Stimulated activated CD4-positive, alpha-beta T cell treated with anti-CD3 and anti-CD28 coated beads, Interleukin-2, amount 100 ng/mL, for 48 hours (primary cell): Measurements from ENCODE around the gene NECAB2.
A peak's percentile ranks its signal among the peaks of the same experiment; 100 is the strongest.

Experiments used
- DNase-seq, 2 donors: peaks; one replicate each; pipeline ENCODE4 v3.0.0-alpha.2; 2020

NECAB2 gene

DNA sequence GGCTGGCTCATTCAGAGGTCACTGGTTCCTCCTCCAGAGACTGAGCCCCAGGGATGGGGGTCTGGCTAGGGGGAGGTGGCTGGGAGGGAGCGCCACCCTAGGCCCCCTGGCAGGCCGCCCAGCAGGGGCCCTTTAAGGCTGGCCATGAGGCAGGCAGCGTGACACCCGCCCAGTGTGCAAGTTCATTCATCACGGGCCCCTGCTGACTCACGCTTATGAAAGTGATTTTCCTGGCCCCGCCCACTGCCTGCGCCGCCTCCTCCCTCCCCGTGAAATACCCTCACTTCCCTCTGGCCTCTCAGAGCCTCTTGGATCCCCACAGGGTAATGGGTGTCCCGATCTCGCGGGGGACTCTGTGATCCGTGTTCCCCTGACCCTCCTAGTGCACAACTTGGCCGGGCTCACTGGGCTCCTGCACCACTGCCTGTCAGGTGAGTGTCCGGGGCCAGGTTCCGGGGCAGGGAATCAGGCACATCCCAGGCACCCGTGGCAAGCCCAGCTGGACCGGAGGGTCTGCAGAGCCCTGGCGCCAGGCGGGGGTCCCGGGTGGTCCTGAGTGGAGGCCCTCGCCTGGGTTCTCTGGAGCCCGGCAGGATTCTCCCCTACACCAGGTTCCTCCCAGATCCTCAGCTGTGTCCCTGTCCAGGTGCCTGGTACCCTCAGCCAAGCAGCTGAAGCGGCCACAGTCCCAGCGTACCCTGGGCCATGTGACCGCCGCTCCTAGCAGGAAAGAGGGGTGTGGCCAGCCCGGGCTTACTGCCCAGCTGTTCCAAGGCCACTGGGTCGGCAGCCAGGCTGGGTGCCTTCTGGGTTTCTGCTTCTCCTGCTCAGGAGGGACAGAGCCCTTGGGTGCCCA lies 14.9 kb upstream of the NECAB2 start, which contains the start of gene OSGIN1:
Gene OSGIN1, plus strand, starts transcription at position 301 of the 856 bp plus-strand sequence. CDS start 4,432 bp downstream, outside the sequence.
- DNase-seq, result peak; percentile 71 to 75

DNA sequence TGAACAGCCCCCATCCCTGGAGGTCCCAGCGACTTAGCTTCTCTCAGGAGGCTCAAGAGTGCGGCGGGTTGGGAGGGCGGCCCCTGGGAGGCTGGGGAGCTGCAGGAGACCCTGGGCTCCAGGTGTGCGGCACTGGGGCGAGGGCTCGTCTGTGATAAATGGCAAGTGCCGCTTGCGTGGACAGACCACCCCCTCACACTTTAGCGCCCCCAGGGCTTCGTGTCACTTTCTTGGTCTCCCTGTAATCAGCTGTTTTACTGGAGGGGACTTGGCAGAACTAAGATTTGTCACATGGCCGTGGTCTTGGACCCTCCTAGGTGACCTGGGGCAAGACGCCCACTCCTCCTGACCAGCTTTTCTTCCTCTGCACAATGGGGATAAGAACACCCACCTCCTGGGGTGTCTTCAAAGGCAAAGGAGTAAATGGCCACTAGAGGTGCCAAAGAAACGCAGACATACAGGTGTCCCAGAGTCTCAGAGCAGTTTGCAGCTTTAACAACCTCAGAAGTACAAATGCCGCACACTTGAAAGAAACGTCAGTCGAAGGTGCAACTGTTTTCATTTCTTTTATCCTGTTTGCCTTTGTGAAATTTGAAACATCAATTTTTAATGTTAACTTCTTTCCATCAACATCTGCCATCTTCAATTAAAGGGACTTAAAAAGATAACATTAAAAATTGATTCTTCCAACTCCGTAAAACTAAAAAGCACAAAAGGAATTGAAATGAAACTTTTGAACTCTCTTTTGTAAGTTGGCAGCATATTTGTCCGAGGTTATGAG lies 14.1 kb upstream of the NECAB2 start:
- no peak for DNase-seq

DNA sequence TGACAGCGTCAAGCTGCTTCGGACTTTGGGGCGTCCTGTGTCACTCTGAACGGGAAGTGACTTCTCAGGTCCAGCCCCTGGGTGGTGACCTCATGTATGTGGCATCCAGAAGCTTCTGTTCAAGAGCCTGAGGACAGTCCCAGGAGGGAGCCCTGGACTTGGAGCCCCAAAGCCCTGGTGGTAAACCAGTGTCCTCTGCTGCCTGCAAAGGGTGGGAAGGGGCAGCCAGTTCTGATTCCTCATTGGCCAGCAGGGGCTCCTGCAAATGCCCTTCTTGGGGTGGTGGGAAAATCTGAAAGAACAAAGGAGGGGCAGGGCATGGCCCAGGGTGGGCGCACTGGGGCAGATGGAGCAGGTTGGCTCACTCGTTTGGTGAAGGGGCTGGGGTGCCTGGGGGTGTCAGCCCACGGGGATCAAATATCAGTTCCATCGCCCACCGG lies 13.4 kb upstream of the NECAB2 start:
- no peak for DNase-seq

DNA sequence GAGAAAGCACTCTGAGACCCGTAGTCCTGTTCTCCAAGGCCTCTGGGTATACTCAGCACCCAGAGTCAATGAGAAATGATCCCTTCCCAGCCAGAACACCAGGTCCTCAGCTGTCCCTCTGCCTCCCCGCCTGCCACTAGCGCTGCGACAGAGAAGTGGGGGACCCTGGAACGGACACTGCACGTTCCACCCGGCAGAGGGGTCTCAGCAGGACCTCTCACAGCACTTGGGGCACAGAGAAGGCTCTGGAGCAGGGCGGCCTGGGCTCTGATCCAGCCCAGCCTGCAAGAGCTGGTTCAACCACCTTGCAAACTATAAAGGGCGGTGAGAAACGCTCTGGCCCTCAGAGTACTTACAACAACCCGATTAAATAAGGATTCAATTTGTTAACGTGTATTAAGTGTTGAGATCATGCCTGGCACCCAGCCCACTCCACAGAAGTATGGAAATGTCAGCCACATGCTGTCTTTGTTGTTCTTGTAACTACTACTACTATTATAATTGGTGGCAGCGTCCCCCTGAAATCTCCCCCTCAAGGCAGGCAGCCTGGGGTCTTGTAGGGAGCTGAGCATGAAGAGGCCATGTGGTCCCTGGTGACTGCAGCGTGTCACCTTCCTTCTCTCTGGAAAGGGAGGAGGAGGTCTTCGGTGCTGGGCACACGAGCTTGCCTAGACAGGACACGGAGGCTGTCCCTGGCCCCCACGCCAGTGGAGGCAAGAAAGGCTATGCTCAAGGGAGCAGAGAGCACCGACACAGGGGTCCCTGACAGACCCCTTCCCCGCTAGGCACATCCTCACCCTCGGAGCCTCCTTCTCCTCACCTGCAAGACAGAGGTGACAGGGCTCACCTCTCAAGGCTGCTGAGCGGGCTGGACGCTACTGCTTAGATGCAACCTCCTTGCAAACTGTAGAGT lies 12.6 kb upstream of the NECAB2 start:
- no peak for DNase-seq

DNA sequence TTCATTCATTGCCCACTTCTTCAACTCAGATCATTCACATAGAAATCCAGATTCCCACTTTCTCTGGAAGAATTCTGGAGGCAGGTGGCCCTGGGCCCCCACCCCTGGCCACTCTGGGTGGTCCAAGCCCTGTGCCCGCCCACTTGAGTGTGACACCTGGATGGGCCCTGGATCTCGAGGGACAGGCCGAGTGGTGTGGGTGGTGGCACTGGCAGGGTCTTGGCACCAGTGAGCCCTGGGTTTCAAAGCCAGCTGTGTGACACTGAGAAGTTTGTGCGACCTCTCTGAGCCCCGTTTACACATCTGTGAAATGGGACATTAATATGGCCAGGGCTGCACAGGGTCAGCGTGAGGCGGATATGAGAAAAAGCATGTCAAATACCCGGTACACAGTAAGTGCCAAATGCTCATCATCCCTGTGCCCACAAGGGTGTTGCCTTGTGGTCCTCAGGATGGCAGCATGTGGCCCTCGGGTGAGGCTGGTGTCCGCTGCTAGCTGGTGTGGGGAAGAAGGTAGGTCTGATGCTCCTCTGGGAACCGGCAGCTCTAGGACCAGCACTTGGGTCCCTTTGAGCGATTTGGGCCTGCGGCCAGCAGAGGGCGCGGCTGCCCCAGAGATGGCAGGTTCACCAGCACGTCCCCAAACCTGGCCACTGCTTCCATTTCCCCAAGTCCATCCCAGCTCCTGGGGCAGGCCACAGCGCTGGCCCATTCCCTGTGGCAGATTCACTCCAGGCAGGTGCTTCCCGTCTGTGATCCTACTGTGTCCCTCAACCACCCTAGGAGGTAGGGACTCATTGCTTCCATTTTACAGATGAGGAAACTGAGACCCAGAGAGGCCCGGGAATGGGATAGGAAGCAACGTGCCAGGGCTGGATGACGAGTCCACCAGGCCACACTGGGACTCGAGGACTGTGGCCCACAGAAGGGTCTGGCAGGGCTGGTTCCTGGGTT lies 11.4 kb upstream of the NECAB2 start:
- peak; percentile 73 to 79 for DNase-seq

DNA sequence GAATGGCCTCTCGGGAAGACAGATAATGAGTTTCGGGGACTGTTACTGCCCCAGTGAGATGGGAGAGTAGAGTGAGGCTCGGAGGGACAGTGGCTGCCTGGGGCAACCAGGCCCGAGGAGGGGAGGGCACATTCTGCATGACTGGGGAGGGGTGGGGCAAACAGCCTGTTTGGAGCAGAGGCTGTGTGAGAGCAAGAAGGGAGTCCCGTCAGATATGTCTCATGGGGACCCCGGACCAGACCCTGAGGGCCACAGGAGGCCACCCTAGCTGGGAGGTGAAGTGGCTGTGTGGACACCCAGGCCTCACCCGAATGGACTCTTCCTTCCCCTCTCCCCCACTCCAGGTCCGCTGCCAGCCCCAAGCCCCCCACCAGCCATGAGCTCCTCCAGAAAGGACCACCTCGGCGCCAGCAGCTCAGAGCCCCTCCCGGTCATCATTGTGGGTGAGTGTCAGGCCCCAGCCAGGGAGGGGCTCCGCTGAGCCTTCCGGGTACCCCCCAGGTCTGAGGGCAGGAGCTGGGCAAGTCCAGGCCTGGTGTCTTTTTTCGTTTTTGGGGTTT lies 10.7 kb upstream of the NECAB2 start:
- no peak for DNase-seq

DNA sequence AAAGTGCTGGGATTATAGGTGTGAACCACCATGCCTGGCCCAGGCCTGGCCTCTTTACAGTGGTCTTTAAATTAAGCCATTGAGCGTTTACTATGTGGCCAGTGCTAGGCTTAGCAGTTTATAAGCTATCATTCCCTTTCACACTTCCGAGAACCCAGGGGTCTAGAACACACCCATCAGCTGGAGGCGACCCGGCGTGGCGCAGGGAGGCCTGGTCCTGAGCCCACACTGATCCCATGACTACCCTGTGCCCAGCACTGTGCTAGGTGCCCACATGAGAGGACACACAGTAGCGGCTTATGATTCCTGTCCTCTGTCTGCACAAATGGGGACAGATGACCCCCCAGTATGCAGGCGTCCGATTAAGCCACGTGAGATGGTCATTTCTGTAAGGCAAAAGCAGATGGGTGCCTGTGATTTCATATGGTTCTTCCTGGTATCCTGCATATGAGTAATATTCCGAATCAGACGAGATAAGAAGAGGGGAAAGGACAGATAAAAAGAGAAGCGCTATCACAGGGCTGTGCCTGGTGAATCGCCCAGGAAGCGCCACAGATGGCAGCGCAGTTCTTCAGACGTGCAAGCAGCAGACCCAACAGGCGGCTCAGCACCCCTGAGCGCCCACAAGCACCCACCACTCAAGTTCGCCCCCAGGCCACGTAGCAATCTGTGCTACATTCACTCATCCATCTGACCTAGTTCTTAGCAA lies 9.8 kb upstream of the NECAB2 start:
- DNase-seq, result no peak

DNA sequence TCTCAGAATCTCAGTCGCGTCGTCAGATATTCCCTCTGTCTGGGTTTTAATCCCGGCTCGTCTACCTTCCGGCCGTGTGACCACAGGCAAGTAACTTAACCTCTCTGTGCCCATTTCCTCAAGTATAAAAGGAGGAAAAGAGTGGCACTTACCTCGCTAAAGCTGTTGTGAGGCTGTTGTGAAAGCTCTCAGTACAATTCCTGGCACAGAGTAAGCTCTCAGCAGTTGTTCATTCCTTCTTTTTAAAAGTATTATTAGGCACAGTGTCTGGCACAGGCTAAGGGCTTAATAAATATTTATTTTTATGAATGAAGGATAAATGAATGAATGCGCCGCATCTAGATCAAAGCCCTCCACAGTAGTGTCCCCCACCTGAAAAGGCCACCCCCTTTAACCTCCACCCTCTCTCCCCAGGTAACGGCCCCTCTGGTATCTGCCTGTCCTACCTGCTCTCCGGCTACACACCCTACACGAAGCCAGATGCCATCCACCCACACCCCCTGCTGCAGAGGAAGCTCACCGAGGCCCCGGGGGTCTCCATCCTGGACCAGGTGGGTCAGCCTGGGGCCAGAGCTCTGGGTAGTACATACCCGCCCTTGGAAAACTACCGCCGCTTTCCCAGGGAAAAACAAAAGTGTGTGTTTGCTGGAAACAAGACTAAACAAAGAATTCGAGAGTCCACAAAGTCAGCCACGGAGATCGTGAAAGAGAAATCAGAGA lies 9.0 kb upstream of the NECAB2 start:
- DNase-seq, result no peak

DNA sequence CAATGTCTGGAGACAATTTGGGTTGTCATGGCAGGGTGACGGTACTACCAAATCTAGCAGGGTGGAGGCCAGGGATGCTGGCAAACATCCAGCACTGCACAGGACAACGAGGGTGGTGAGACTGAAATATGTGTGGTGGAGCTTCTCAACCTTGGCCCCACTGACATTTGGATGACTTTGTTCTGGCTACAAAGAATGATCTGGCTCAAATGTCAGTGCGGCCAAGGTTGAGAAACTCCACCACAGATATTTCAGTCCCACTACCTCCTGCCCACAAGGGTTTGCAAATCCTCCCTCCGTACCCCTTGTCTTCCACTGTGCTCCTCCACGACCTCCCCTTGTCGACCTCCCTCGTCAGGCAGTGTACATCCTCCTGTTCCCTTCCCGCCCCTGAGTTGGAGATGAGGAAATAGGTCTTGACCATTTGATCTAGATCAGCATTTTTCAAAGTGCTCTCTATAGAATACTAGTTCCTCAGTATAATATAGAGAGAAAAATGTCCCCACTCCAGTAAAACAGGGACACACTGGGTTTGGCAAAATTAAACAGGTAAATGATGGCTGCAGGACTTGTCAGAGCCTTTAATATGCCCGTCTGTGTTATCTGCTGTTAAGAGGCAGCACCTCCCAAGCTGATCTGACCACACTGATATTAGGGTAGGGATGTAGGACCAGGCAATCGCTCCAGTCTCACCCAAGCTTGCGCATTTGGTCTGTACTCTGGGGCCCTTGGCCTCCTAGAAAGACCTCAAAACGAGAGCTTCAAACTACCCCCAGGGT lies 8.2 kb upstream of the NECAB2 start:
- DNase-seq, result no peak

DNA sequence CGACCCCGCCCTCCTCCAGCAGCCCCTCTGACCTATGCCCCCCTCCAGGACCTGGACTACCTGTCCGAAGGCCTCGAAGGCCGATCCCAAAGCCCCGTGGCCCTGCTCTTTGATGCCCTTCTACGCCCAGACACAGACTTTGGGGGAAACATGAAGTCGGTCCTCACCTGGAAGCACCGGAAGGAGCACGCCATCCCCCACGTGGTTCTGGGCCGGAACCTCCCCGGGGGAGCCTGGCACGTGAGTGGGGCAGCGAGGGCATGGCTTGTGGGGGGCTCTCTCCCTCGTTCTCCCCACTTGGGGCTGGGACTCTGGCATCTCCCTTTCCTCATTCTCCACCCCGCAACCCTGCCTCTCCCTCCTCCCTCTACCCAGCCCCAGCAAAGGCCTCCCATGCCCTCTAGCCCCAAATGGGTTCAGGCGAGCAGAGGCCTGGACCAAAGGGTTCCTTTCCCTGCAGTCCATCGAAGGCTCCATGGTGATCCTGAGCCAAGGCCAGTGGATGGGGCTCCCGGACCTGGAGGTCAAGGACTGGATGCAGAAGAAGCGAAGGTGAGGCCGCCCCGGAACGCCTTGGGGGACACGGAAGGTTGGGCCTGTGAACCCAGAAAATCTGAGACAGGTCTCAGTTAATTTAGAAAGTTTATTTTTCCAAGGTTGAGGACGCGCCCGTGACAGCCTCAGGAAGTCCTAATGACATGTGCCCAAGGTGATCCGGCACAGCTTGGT lies 7.4 kb upstream of the NECAB2 start:
- no peak for DNase-seq

DNA sequence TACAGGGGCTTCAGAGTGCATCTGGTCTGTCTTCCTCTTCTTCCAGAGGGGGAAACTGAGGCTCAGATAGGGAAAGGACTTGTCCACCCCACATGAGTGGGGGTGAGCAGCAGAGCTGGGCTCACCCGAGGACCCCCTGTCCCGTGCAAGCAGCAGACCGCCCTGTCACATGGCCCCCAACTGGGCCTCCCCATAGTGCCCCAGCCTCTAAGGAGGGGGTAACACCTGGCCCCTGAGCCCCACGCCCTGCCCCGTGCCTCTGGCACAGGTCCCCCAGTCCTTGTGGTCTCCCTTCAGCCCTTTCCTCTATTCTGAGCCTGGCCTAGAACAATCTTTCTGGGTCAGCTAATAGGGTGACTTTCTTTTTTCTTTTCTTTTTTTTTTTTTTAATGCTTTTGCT lies 6.5 kb upstream of the NECAB2 start:
- no peak for DNase-seq

DNA sequence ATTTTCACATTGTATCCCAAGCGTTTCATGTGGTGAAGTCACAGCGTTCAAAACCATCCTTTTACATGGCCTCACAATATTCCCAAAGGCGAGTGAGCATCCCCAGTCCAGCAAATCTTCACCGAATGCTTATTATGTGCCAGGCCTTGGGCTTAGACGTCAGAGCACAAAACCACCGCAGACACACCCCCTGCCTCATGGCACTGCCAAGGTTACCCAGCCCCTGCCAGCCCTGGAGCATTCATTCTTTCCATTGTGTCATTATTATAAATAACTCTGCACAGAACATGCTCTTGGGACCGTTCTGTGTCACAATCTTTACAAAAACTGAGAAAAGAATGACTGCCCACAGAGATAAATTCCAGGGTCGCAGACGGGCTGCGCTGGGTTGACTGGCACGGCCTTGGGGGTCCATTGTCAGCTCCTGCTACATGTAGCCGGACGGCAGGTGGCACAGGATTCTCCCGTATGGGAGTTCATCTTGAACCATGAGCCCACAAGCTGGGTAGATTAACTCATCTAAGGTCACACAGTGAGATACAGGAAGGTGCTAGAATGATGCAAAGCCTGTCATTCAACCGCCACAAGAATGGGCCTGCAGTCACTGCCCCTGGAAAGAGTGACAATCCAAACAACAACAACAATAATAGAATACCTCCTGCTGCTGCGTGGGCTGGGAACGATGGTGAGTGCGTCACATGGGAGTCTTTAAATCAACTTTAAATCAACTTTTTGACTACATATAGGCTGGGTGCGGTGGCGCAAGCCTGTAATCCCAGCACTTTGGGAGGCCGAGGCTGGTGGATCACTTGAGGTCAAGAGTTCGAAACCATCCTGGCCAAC lies 4.5 kb upstream of the NECAB2 start:
- no peak for DNase-seq

DNA sequence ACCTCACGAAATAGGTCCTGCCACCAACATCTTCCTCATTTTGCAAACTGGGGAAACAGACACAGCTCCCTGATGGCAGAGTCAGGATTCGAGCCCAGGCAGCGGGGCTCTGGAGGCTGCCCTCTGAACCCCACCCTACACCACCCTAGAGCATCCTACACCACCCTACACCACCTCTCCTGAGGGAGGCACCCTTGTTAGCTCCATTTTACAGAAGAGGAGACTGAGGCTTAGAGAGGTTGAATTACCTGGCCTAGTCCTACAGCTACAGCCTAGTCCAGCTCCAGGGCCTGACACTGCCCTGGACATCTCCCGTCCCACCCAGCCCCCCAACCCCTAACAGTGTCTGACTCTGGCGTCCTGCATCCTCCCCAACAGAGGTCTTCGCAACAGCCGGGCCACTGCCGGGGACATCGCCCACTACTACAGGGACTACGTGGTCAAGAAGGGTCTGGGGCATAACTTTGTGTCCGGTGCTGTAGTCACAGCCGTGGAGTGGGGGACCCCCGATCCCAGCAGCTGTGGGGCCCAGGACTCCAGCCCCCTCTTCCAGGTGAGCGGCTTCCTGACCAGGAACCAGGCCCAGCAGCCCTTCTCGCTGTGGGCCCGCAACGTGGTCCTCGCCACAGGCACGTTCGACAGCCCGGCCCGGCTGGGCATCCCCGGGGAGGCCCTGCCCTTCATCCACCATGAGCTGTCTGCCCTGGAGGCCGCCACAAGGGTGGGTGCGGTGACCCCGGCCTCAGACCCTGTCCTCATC lies 3.2 kb upstream of the NECAB2 start:
- no peak for DNase-seq

DNA sequence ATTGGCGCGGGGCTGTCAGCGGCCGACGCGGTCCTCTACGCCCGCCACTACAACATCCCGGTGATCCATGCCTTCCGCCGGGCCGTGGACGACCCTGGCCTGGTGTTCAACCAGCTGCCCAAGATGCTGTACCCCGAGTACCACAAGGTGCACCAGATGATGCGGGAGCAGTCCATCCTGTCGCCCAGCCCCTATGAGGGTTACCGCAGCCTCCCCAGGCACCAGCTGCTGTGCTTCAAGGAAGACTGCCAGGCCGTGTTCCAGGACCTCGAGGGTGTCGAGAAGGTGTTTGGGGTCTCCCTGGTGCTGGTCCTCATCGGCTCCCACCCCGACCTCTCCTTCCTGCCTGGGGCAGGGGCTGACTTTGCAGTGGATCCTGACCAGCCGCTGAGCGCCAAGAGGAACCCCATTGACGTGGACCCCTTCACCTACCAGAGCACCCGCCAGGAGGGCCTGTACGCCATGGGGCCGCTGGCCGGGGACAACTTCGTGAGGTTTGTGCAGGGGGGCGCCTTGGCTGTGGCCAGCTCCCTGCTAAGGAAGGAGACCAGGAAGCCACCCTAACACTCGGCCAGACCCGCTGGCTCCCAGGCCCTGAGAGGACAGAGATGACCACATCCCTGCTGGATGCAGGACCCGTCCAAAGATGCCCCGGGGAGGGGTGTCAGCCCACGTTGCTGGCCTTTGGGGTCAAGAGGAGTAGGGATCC lies 2.4 kb upstream of the NECAB2 start:
- no peak for DNase-seq

DNA sequence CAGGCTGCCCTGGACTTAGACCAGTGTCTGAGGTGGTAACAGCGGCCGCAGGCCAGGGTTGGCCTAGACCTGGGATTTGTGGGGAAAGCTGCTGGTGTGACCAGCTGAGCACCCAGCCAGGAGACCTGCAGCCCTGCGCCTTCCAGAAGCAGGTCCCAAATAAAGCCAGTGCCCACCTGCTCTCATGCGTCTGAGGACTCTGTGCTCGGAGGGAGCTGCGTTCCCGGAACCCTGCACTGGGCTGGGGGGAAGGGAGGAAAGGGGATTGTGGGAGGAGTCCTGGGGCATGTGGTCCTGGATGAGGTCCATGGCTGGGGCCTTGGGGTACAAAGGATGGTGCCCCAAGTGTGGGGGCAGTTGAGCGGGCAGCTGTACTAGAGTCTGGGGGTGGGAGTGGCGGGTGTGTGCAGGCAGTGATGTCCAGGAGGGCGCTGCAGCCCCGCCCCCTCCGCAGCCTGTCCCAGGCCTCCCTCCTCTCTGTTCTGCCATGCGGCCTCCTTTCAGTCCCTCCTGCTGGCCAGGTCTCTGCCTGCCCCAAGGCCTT lies 1.8 kb upstream of the NECAB2 start:
- DNase-seq, result no peak

DNA sequence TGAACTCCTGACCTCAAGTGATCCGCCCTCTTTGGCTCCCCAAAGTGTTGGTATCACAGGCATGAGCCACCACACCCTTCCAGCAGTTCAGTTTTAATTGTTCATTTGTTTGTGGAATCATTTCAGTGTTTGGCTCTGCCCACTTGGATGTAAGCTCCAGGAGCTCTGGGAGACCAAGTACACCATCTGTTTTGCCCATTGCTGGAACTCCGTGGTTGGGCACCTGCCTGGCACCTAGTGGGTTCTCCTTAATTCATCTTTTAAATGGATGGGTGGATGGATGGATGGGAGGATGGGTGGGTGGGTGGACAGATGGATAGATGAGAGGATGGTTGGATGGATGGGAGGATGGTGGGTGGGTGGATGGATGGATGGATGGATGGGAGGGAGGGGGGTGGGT lies 953 bp upstream of the NECAB2 start:
- no peak for DNase-seq
